Activated CD4-positive, alpha-beta T cell treated with anti-CD3 and anti-CD28 coated beads for 36 hours (primary cell): ENCODE measurements around the gene HDHD3. TPM values are rescaled to one million over a fixed set of nuclear protein-coding genes. Genes with fewer than 3 reads are reported as not detected.
"Not testable (repeated sequence)": the region's sequence is repeated elsewhere in the genome, so short reads cannot be mapped to it uniquely, and the experiment has no call there.

Experiments
- ATAC-seq: fragments of 200-7000 bp; cut with Tn5 transposase; one replicate; pipeline ENCODE4 v1.10.0; 2021; ENCODE audit warnings: mild to moderate bottlenecking, moderate library complexity
- CTCF ChIA-PET: fragments of 350-600 bp; sonication (Branson Sonifier 250); formaldehyde crosslinking; loops from one replicate; lab custom pipeline; 2021; ENCODE audit warnings: antibody characterized with exemption; lab: Charles Lee
- POLR2A ChIA-PET: fragments of 350-600 bp; sonication (Branson Sonifier 250); formaldehyde crosslinking; loops from one replicate; lab custom pipeline; 2021; ENCODE audit warnings: antibody characterized with exemption, inconsistent platforms; lab: Charles Lee
- DNase-seq: peaks from one replicate; pipeline ENCODE4 v3.0.0-alpha.2; 2020
- H3K27ac Mint-ChIP-seq: one replicate; pipeline ENCODE4 v1.8.0; 2021; ENCODE audit warnings: mixed read lengths
- H3K27me3 Mint-ChIP-seq: one replicate; pipeline ENCODE4 v1.8.0; 2021; ENCODE audit warnings: mixed read lengths
- H3K36me3 Mint-ChIP-seq: one replicate; pipeline ENCODE4 v1.8.0; 2021; ENCODE audit warnings: low read depth, mixed read lengths
- H3K4me1 Mint-ChIP-seq: one replicate; pipeline ENCODE4 v1.8.0; 2021; ENCODE audit warnings: mixed read lengths
- H3K4me3 Mint-ChIP-seq: one replicate; pipeline ENCODE4 v1.8.0; 2021; ENCODE audit warnings: mild to moderate bottlenecking, moderate library complexity, mixed read lengths
- H3K9me3 Mint-ChIP-seq: one replicate; pipeline ENCODE4 v1.8.0; 2021; ENCODE audit warnings: low read depth, mixed read lengths
- intact Hi-C, 2 experiments: fragments of 100-400 bp; cut with DNase I in 1 of 2; cut with micrococcal nuclease in 1 of 2; formaldehyde crosslinking; loops; one replicate each; pipeline versions ENCODE4 v1.14.2 to v1.15.1; 2022 to 2024; cut with DNase I, micrococcal nuclease
- total RNA-seq, 2 experiments: library from RNA; stranded (reverse); gene quantifications; one replicate each; pipeline ENCODE4 v1.2.3, GENCODE V29; 2021

HDHD3 gene
- total RNA-seq, 2 experiments from 2014 or later, result 12.7 to 16.5 TPM

DNA sequence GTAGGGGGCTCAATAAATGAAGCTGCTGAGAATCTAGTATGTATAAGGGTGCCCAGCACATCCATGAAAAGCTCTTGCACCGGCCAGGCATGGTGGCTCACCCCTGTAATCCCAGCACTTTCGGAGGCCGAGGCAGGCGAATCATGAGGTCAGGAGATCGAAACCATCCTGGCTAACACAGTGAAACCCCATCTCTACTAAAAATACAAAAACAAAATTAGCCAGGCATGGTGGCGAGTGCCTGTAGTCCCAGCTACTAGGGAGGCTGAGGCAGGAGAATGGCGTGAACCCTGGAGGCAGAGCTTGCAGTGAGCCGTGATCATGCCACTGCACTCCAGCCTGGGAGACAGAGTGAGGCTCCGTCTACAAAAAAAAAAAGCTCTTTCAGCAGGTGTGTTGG lies 29.6 kb upstream of the HDHD3 start:
- ChIA-PET CTCF (interaction anchor here (0.7 to 2.1 kb wide), 10 partner anchors 10 to 331 kb away, joined by 3 to 14 read pairs (median 4); partner anchors contain the start of genes CDC26 and PRPF4), POLR2A (interaction anchor here (0.7 kb wide), 1 partner anchor 44 kb away, joined by 3 read pairs; no protein-coding TSS in a partner anchor)
- Mint-ChIP-seq H3K36me3 (peaks cover 34% of the 10 kb centered on the region), H3K4me1 (peaks cover 35% of the 10 kb centered on the region), H3K27ac (peak overlapping the region; percentile 70)
- ATAC-seq, intact Hi-C loops, H3K4me3 Mint-ChIP-seq, H3K27me3 Mint-ChIP-seq, H3K9me3 Mint-ChIP-seq, DNase-seq: not testable (repeated sequence)

DNA sequence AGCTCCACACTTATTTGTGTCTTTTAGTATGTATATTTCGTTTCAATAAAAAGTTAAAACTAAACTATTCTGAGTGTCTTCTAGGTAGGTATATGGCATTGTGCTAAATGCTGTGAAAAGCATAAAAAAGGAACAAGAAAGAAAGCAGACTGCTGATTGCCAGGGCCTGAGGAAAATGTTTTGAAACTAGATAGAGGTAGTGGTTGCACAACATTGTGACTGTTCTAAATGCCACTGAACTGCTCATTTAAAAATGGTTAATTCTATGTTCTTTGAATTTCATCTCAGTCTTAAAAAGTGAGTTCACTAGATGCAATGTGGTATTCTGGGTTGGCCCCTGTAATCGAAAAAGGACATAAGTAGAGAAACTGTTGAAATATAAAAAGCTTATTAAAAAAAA lies 26.9 kb upstream of the HDHD3 start:
- CTCF ChIA-PET, result interaction anchor here (0.6 to 4.3 kb wide), 10 partner anchors 10 to 255 kb away, joined by 3 to 37 read pairs (median 4); partner anchors contain the start of genes CDC26 and PRPF4
- intact Hi-C loops, result no loop called here
- H3K4me3 Mint-ChIP-seq, result no peak overlapping the region
- H3K36me3 Mint-ChIP-seq, result peaks cover 18% of the 10 kb centered on the region
- H3K4me1 Mint-ChIP-seq, result peaks cover 36% of the 10 kb centered on the region
- DNase-seq (no peak), ATAC-seq (no peak)
- H3K27ac Mint-ChIP-seq, result peak overlapping the region; percentile 47
- H3K27me3 Mint-ChIP-seq, result no peaks in the 10 kb centered on the region
- H3K9me3 Mint-ChIP-seq, result no peaks in the 10 kb centered on the region
- POLR2A ChIA-PET, result no interaction called here

DNA sequence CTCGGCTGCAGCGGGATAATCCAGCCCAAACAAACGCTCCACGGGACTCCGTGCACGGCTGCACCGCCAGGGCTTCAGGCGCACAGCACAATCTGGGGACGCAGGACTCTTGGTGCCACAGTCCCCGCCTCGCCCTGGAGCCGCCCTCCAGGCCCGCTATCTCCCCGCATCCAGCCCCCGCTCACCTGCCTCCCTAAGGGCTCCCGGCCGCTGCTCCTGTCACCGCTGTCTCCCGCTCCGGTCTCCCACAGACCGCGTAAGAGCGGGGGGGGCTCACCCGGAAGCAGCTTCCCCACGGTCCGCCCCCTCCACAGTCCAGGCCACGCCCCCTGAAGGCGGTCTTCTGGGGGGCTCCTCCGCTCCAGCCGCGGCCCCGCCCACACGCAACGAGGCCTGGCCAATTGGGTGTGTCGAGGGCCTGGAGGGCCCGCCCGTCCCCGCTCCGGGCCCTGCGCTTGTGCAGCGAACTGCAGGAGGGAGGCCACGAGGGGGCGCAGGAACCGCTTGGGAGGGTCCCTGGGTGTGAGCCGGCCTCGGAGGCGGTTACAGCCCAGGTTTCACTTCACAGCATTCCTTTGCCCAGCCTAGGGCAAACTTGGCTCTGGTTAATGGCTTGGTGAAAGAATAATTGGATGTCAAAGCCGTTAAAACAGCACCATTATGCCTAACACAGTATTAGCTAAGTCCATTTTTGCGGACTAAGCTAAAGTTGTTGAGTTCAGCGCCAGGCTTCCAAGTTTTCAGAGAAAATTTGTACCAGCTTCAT lies 24.4 kb upstream of the HDHD3 start, which contains the start of gene ALAD:
Gene ALAD, minus strand, starts transcription at position 258 of the 766 bp plus-strand sequence. CDS start 7,725 bp downstream, outside the sequence.
- POLR2A ChIA-PET, result interaction anchor here (0.5 to 2.5 kb wide), 3 partner anchors 9 to 127 kb away, joined by 3 to 13 read pairs (median 4); partner anchors contain the start of genes C9orf43 and POLE3
- peak within 1 kb of the TSS; percentile 84 for H3K27ac Mint-ChIP-seq
- DNase-seq (peak; percentile 100), ATAC-seq (peak; percentile 99)
- intact Hi-C loops, result loop anchor here (1.0 to 2.0 kb wide), 11 partner anchors 9 to 258 kb away; partner anchors contain the start of genes C9orf43 (in 2 of the 2), CDC26 (in 2 of the 2), FKBP15 (in 2 of the 2) and POLE3 (in 2 of the 2)
- peak within 1 kb of the TSS; percentile 86 for H3K4me3 Mint-ChIP-seq
- H3K9me3 Mint-ChIP-seq, result no peaks in the 10 kb centered on the region
- CTCF ChIA-PET, result interaction anchor here (0.6 to 4.5 kb wide), 19 partner anchors 10 to 257 kb away, joined by 3 to 38 read pairs (median 4); partner anchors contain the start of genes BSPRY, C9orf43, CDC26 and FKBP15
- peaks cover 19% of the 10 kb centered on the region for H3K4me1 Mint-ChIP-seq
- H3K36me3 Mint-ChIP-seq, result no peaks in the 10 kb centered on the region
- H3K27me3 Mint-ChIP-seq, result no peaks in the 10 kb centered on the region

DNA sequence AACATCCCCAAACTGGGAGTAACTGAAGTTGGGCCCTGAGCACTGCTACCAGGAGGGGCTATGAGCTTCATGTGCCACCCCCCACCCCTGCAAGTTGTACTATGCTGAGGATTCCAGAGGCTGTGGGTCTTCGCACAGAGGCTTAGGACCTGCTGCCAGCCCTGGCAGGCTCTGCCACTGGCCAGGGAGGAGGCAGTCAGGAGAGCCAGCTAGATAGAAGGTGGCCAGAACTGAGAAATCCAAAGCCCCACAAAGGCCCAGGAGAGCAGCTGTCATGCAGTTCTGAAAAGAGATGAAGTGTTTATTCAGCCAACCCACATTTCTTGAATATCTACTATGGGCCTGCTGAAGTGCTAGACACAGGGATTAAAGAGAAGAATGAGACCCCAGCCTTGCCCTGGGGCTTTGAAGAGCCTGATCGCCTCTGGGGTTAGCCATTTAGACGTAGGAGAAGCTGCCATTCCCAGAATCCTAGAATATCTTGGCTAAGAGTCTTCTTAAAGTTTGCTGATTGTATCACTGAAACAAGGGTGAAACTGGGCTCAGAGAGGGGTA lies 22.9 kb upstream of the HDHD3 start:
- Mint-ChIP-seq H3K27me3 (no peaks in the 10 kb centered on the region), H3K4me3 (peak overlapping the region; percentile 86), H3K36me3 (no peaks in the 10 kb centered on the region), H3K27ac (no peak overlapping the region), H3K4me1 (peaks cover 19% of the 10 kb centered on the region), H3K9me3 (no peaks in the 10 kb centered on the region)
- ATAC-seq (no peak), DNase-seq (no peak)
- intact Hi-C loops, result loop anchor here in 1 of 2 experiments (2.0 kb wide), 3 partner anchors 91 to 259 kb away; partner anchors contain the start of gene SLC31A2
- ChIA-PET POLR2A (interaction anchor here (1.3 to 2.5 kb wide), 2 partner anchors 10 to 13 kb away, joined by 3 to 13 read pairs; partner anchors contain the start of genes C9orf43 and POLE3), CTCF (interaction anchor here (0.6 to 4.5 kb wide), 9 partner anchors 11 to 256 kb away, joined by 3 to 38 read pairs (median 5); partner anchors contain the start of genes C9orf43, CDC26, HDHD3 and POLE3)

DNA sequence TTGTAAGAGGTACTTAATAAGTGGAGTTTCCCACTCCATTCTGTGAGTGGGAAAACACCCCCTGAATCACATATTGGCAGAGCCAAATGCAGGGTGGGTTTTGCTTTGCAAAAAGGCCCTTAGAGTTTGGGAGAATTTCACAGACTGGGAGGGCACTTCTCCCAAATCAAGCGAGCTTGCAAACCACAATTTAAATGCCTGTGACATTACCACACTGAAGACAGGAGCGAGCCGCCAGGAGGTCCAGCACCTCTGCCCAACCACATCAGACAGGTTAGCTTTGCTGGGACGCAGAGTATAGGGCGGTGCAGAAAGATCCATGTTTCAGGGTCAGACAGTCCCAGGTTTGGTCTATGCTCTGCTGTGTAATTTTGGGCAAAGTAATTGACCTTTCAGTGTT lies 22.0 kb upstream of the HDHD3 start:
- Mint-ChIP-seq H3K4me3 (no peak overlapping the region), H3K27ac (no peak overlapping the region), H3K9me3 (no peaks in the 10 kb centered on the region), H3K27me3 (no peaks in the 10 kb centered on the region), H3K36me3 (no peaks in the 10 kb centered on the region), H3K4me1 (peaks cover 19% of the 10 kb centered on the region)
- intact Hi-C loops, result no loop called here
- POLR2A ChIA-PET, result interaction anchor here (0.6 to 1.3 kb wide), 2 partner anchors 13 to 14 kb away, joined by 3 to 7 read pairs; no protein-coding TSS in a partner anchor
- CTCF ChIA-PET, result interaction anchor here (0.6 to 4.5 kb wide), 6 partner anchors 12 to 257 kb away, joined by 3 to 38 read pairs (median 4); partner anchors contain the start of genes C9orf43 and POLE3
- no peak for DNase-seq
- ATAC-seq, result no peak

DNA sequence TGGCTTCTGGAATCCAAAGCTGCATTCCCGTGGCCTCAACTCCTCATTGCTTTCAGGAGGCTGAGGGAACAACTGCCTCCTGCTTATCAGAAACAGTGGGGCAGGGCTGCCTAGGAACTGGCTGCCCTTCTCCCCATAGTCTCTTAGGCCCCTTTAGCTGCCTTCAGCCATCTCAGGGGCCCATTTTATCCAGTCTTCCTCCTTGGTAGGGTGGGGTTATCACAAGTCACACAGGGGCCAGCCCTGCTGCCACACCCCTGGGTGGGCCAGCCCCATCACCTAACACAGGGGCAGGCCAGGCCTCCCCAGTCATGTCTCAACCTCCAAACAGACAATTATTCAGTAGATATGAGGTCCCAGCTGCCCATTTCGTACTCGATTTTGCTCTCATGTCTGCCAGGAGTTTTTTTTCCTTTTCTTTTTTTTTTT lies 20.4 kb upstream of the HDHD3 start:
- H3K27me3 Mint-ChIP-seq, result no peaks in the 10 kb centered on the region
- intact Hi-C loops, result no loop called here
- ChIA-PET POLR2A (no interaction called here), CTCF (interaction anchor here (1.6 kb wide), 1 partner anchor 9 kb away, joined by 4 read pairs; no protein-coding TSS in a partner anchor)
- H3K36me3 Mint-ChIP-seq, result peaks cover 4% of the 10 kb centered on the region
- H3K4me1 Mint-ChIP-seq, result peaks cover 19% of the 10 kb centered on the region
- H3K9me3 Mint-ChIP-seq, result no peaks in the 10 kb centered on the region
- H3K4me3 Mint-ChIP-seq, result no peak overlapping the region
- no peak overlapping the region for H3K27ac Mint-ChIP-seq
- ATAC-seq, result no peak
- DNase-seq, result no peak

DNA sequence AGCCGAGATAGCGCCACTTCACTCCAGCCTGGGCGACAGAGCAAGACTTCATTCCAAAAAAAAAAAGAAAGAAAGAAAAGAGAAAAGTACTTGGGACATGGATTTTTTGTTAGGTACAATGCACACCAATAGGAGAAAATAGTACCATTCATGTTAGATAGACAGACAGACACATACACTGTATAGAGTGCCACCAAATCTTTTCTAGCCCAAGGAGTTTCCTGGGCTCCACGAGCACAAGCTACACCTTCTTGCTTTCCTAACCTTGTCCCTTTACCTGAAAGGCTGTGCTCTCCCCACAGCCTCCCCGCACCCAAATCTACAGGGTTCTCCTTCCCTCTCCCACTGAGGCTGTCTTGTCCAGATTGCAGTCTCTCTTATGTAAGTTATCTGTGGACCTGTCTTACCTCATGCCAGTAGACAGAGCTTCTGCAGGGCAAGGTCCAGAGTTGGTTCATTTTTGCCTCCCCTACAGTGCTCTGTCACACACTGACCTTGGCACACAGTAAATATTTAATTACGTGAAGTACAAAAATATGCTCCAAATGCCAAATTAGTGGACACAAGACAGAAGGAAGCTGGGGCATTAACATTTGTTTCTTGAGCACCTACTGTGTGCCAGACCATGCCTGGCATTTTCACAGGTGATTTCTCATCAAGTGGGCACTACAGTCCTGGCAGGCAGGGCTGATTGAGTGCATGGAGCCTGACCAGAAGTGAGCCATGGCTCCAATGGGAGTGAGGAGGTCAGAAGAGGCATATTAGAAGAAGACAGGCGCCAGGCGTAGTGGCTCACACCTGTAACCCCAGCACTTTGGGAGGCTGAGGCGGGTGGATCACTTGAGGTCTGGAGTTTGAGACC lies 18.4 kb upstream of the HDHD3 start:
- no peaks in the 10 kb centered on the region for H3K27me3 Mint-ChIP-seq
- intact Hi-C loops, result no loop called here
- no peak for ATAC-seq
- H3K27ac Mint-ChIP-seq, result no peak overlapping the region
- no peak for DNase-seq
- ChIA-PET POLR2A (no interaction called here), CTCF (interaction anchor here (0.7 to 1.6 kb wide), 2 partner anchors 11 to 237 kb away, joined by 3 to 4 read pairs; no protein-coding TSS in a partner anchor)
- H3K9me3 Mint-ChIP-seq, result no peaks in the 10 kb centered on the region
- no peak overlapping the region for H3K4me3 Mint-ChIP-seq
- peaks cover 11% of the 10 kb centered on the region for H3K4me1 Mint-ChIP-seq
- peaks cover 4% of the 10 kb centered on the region for H3K36me3 Mint-ChIP-seq

DNA sequence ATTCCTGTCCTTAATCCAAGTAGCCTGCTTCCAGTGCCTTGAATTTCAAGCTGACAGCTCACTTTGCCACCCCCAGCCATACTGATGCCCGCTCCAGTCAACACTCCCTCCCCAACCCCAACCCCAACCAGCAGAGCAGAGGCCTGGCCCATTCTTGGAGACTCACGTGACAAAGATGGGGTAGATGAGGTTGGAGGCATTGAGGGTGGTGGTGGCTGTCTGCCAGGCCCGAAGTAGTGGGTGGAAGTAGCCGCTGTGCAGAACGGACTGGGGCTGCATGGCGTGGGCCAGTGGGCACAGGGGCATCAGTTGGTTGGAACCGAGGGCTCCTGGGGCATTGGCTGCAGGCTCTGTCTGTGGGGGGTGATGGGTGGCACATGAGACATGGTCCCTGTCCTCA lies 16.5 kb upstream of the HDHD3 start:
- no peak for ATAC-seq
- ChIA-PET CTCF (no interaction called here), POLR2A (no interaction called here)

DNA sequence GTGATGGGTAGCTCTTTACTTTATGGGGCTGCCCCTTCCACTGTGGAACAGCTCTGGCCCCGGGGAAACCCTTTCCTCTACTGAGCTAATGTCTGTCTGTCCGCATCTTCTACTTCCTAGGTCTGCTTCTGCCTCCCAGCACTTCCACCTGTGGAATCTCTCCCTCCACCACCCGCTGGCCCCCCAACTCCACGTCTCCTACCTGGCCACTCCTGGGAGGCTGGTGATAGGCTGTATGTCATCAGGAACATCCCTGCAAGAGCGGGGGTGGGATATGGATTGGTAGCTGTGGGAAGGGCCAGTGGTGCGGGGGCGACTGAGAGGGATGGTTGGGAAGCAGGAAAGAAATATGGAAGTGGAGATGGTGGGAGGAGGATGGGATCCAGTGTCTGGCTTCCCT lies 15.1 kb upstream of the HDHD3 start:
- CTCF ChIA-PET, result interaction anchor here (0.6 to 0.8 kb wide), 2 partner anchors 52 to 66 kb away, joined by 3 read pairs; partner anchors contain the start of gene WDR31
- POLR2A ChIA-PET, result no interaction called here

More for the DNA sequence above, 16.5 kb upstream of the HDHD3 start:
- peaks cover 6% of the 10 kb centered on the region for H3K36me3 Mint-ChIP-seq
- no peak for DNase-seq
- H3K4me3 Mint-ChIP-seq, result no peak overlapping the region
- intact Hi-C loops, result no loop called here
- no peak overlapping the region for H3K27ac Mint-ChIP-seq
- H3K4me1 Mint-ChIP-seq, result peaks cover 2% of the 10 kb centered on the region
- H3K27me3 Mint-ChIP-seq, result no peaks in the 10 kb centered on the region
- no peaks in the 10 kb centered on the region for H3K9me3 Mint-ChIP-seq

DNA sequence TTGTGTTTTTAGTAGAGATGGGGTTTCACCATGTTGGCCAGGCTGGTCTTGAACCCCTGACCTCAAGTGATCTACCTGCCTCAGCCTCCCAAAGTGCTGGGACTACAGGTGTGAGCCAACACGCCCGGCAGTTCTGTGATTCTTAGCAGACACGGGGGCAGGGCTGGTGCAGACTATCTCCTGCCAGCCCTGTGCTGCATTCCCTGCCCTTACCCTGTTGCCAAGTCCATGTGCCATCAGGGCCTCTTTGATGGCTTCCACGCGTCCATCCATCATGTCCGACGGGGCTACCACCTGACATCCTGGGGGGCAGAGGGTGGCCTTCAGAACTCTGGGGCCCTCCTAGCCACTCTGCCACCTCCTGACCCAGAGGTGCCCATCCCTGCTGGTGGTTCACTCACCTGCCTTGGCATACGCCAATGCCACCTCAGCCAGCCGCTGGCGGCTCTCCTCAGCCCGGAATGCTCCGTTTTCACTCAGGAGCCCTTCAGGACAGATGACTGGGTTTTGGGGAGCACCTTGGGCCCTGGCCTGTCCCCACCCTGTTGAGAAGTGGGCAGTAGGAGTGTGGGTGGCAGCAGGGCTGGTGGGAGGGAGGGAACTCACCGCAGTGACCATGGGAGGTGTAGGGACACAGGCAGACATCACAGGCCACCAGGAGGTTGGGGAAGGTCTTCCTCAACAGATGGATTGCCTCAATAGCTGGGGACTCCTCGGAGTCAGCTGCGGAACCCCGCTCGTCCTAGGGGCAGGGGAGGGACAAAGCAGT lies 13.6 kb upstream of the HDHD3 start:
- Mint-ChIP-seq H3K4me3 (no peak overlapping the region), H3K27ac (no peak overlapping the region), H3K36me3 (peaks cover 10% of the 10 kb centered on the region), H3K4me1 (no peaks in the 10 kb centered on the region), H3K27me3 (no peaks in the 10 kb centered on the region), H3K9me3 (no peaks in the 10 kb centered on the region)
- CTCF ChIA-PET, result interaction anchor here (0.6 kb wide), 1 partner anchor 1012 kb away, joined by 3 read pairs; no protein-coding TSS in a partner anchor
- POLR2A ChIA-PET, result no interaction called here
- DNase-seq (no peak), ATAC-seq (no peak)
- intact Hi-C loops, result no loop called here

More for the DNA sequence above, 15.1 kb upstream of the HDHD3 start:
- no peaks in the 10 kb centered on the region for H3K4me1 Mint-ChIP-seq
- no peak overlapping the region for H3K4me3 Mint-ChIP-seq
- intact Hi-C loops, result no loop called here
- no peaks in the 10 kb centered on the region for H3K9me3 Mint-ChIP-seq
- ATAC-seq (no peak), DNase-seq (no peak)
- no peak overlapping the region for H3K27ac Mint-ChIP-seq
- H3K27me3 Mint-ChIP-seq, result no peaks in the 10 kb centered on the region
- peaks cover 8% of the 10 kb centered on the region for H3K36me3 Mint-ChIP-seq
